ENCODE results near the gene STBD1.

Gene STBD1

DNA sequence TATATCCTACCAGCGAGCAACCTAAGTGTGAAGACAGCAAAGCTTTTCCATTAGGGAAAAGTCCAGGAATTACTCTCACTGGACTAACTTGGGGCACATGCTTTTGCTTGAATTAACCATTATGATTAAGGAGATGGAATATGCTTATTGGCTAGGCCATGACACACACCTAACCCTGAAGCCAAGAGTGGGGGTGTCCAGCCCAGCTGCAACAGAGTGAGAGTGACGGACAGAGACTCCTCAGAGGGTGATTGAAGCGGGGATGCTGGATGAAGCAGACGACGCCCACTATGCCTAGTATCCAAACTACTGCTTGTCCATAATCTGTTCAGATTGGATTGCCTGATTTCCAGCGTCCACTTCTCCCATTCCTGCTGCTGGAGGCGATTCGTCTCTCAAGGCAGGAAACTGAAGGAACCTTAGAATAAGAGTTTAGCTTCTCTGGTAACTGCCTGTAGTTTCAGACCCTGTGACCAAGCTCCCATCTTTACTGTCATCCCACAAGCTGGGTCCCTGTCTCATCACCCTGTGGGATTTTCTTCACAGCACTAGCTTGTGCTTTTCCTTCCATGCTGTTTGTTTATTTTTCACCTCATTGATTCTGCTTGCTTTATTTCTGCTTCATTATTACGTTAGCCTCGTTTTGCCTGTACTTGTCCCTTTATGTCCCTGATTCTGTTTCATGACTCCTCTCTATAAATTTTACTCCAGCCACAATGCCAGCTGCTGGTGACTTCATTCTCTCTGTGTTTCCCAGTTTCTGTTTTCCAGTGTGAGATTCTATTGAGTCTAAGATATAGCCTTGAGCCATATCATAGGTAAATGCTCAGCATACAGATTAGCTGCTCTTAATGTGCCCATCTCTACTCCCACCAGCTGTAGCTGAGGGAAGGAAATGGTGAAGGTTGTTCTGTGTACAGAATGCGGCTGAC is 36.0 kb upstream of the STBD1 start:
- no peak for TF ChIP-seq CTCF (conservative IDR thresholded peaks at IDR 0.05; ENCODE audit: low read depth, low read length)
- H3K4me3 ChIP-seq (ENCODE audit: low read length) = no peak overlapping the region
- no peak for DNase-seq (ENCODE audit: low read depth)

DNA sequence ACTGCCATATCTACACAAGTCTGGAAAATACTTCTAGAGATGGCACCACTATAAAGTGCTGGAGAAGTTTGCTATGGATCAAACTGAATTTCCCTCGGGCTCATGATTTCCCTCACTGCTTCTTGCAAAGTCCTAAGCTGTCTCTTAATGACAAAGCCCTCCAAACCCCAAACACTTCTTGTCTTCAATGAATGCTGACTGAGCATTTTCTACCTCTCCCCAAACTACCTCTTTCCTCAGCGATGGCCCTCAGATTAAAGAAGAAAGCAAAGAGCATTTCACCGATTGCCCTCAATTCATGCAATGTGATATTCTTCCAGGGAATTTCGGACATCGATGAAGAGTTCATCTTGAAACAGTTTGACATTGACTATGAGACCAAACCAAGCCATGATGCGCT is 35.3 kb upstream of the STBD1 start:
- TF ChIP-seq CTCF (conservative IDR thresholded peaks at IDR 0.05; ENCODE audit: low read depth, low read length) = no peak
- DNase-seq (ENCODE audit: low read depth) = no peak
- H3K4me3 ChIP-seq (ENCODE audit: low read length) = no peak overlapping the region

- no peak overlapping the region for H3K4me3 ChIP-seq (ENCODE audit: low read length)
- TF ChIP-seq CTCF (conservative IDR thresholded peaks at IDR 0.05; ENCODE audit: low read depth, low read length) = no peak
- no peak for DNase-seq (ENCODE audit: low read depth)
Measured at GRCh38 chr4:76272073-76272472, 34.5 kb upstream of the STBD1 start.

DNA sequence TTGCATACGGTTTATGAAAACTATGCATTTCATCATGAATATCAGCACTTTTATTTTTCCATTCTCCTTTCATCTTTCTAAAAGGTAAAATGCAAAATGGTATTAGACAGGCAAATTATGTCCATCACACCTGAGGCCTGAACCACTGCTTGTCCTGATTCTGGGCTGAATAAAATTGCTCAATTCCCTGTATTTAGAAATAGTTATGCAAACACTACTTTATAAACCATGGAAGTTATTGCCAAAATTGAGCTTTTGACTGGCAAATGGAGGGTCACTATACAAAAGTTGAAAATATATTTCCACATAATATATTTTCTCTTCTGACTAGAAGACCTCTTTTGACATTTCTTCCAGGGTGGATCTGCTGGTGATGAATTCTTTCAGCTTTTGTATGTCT is 34.0 kb upstream of the STBD1 start:
- TF ChIP-seq CTCF (conservative IDR thresholded peaks at IDR 0.05; ENCODE audit: low read depth, low read length) = no peak
- no peak overlapping the region for H3K4me3 ChIP-seq (ENCODE audit: low read length)
- no peak for DNase-seq (ENCODE audit: low read depth)

GRCh38 chr4:76272999-76273398 is 33.5 kb upstream of the STBD1 start:
- TF ChIP-seq CTCF (conservative IDR thresholded peaks at IDR 0.05; ENCODE audit: low read depth, low read length) = no peak
- no peak for DNase-seq (ENCODE audit: low read depth)
- H3K4me3 ChIP-seq (ENCODE audit: low read length) = no peak overlapping the region

DNA sequence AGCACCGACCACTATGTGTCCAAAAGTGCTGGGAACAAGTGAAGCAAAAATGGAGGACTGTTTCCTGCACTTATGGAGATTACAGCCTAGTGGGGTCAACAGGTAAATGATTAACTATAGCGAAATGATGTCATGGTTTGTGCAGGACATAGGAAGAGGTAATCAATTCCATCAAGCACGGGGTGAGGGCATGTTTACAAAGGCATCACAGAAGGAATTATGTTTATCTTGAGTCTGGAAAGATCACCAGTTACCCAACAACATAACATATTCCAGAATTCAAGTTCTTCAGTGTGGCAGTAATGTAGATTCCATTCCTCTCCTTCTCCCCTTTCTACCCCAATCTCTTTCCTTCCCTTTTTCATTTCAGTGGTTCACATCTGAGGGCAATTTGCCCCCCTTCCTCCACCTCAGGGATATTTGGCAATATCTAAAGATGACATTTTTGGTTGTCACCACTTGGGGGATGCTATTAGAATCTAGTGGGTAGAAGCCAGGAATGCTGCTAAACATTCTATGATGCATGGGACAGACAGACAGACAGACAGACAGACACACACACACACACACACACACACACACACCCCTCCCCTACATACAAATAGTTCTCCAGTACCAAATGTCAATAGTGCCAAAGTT is 30.9 kb upstream of the STBD1 start:
- H3K4me3 ChIP-seq (ENCODE audit: low read length) = no peak overlapping the region
- TF ChIP-seq CTCF (conservative IDR thresholded peaks at IDR 0.05; ENCODE audit: low read depth, low read length) = no peak
- no peak for DNase-seq (ENCODE audit: low read depth)

DNA sequence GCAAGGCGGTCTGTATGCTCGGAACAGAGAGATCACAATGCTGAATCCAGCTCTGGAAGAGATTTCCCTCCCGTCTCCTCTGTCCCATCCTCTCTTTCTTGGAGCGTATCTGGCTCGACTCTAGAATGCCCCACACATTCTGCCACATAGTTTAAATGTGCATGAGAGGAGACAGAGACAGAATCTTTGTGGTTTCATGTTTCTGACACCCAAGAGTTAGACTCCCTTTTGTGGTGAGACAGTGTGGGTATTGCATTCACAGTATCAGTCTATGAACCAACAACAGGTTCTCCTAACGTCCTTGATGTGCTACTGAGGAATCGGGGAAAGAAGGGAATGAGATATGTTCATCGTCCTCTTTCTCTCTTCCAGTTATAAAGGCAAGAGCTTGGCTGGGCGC is 29.7 kb upstream of the STBD1 start:
- H3K4me3 ChIP-seq (ENCODE audit: low read length) = no peak overlapping the region
- no peak for DNase-seq (ENCODE audit: low read depth)
- no peak for TF ChIP-seq CTCF (conservative IDR thresholded peaks at IDR 0.05; ENCODE audit: low read depth, low read length)

All from retinal pigment epithelial cell (primary cell).